K562 (cell line): Measurements from ENCODE around the gene GFI1B. TPM values are rescaled to one million over a fixed set of nuclear protein-coding genes. Genes with fewer than 3 reads are reported as not detected.

Experiments used
- ARID1B ChIP-seq: fragments of 450-650 bp; IDR thresholded peaks from 2 replicates; pipeline ENCODE4 v1.6.1; 2016; ENCODE audit warnings: antibody characterized with exemption, mild to moderate bottlenecking, inconsistent platforms
- ARNT ChIP-seq, 2 experiments: fragments of 450-650 bp; IDR thresholded peaks; 2 replicates each; pipeline ENCODE4 v1.6.1; 2016; ENCODE audit warnings: mild to moderate bottlenecking in 1 of 2
- BCOR ChIP-seq: fragments of 450-650 bp; IDR thresholded peaks from 2 replicates; pipeline ENCODE4 v1.6.1; 2016
- CBX2 ChIP-seq: fragments of 200-600 bp; sonication (generic); IDR thresholded peaks from one replicate; pipeline ENCODE4 v1.6.1; 2012; ENCODE audit warnings: mild to moderate bottlenecking, low read length, inconsistent platforms; ENCODE audit not compliant: insufficient read depth, poor library complexity, severe bottlenecking
- CBX5 ChIP-seq: IDR thresholded peaks from 2 replicates; pipeline ENCODE4 v1.6.1; 2014; ENCODE audit warnings: low read depth, borderline replicate concordance
- GABPB1 ChIP-seq: sonication (generic); formaldehyde crosslinking; IDR thresholded peaks from 2 replicates; pipeline ENCODE4 v1.8.0; 2022; ENCODE audit warnings: mild to moderate bottlenecking, missing genetic modification reagents
- GTF2A2 ChIP-seq: IDR thresholded peaks from 2 replicates; pipeline ENCODE4 v1.6.1; 2016; ENCODE audit warnings: mild to moderate bottlenecking, missing genetic modification characterization, missing compliant biosample characterization
- GTF2F1 ChIP-seq: IDR thresholded peaks from 2 replicates; pipeline ENCODE4 v1.6.1; 2011; ENCODE audit warnings: low read depth, low read length, improper control_type of control experiment
- HINFP ChIP-seq: fragments of 450-650 bp; conservative IDR thresholded peaks from 2 replicates; pipeline ENCODE4 v1.6.1; 2016; ENCODE audit warnings: missing genetic modification characterization, low read depth, mild to moderate bottlenecking, control low read depth, missing compliant biosample characterization
- HMG20A ChIP-seq: fragments of 450-650 bp; formaldehyde crosslinking; conservative IDR thresholded peaks from 2 replicates; pipeline ENCODE4 v1.4.0; 2020; ENCODE audit warnings: mild to moderate bottlenecking, mixed read lengths
- HMG20B ChIP-seq: fragments of 250-450 bp; sonication (Bioruptor Pico); IDR thresholded peaks from 2 replicates; pipeline ENCODE4 v1.5.0; 2021; ENCODE audit warnings: mild to moderate bottlenecking
- KAT7 ChIP-seq: sonication (generic); formaldehyde crosslinking; IDR thresholded peaks from 2 replicates; pipeline ENCODE4 v1.8.0; 2022; ENCODE audit warnings: missing genetic modification reagents, mild to moderate bottlenecking, borderline replicate concordance
- KHSRP ChIP-seq: fragments of 450-650 bp; IDR thresholded peaks from 2 replicates; pipeline ENCODE4 v1.6.1; 2017
- L3MBTL2 ChIP-seq: fragments of 450-650 bp; IDR thresholded peaks from 2 replicates; pipeline ENCODE4 v1.6.1; 2016; ENCODE audit warnings: mild to moderate bottlenecking, moderate library complexity
- MAX ChIP-seq: sonication (generic); formaldehyde crosslinking; IDR thresholded peaks from 2 replicates; pipeline ENCODE4 v1.9.0; 2022; ENCODE audit warnings: mild to moderate bottlenecking, missing genetic modification reagents
- MCM5 ChIP-seq: fragments of 450-650 bp; IDR thresholded peaks from 2 replicates; pipeline ENCODE4 v1.6.1; 2016; ENCODE audit warnings: low read depth
- MEIS2 ChIP-seq: fragments of 450-650 bp; IDR thresholded peaks from 2 replicates; pipeline ENCODE4 v1.6.1; 2014; ENCODE audit warnings: mild to moderate bottlenecking; ENCODE audit not compliant: partially characterized antibody
- MTA2 ChIP-seq: fragments of 450-650 bp; IDR thresholded peaks from 2 replicates; pipeline ENCODE4 v1.6.1; 2016; ENCODE audit warnings: low read depth
- NCOA2 ChIP-seq, 2 experiments: fragments of 450-650 bp; IDR thresholded peaks; 2 replicates each; pipeline ENCODE4 v1.6.1; 2018; ENCODE audit warnings: mild to moderate bottlenecking in 2 of 2, moderate library complexity in 1 of 2; ENCODE audit not compliant: partially characterized antibody in 2 of 2
- NUFIP1 ChIP-seq: fragments of 450-650 bp; IDR thresholded peaks from 2 replicates; pipeline ENCODE4 v1.6.1; 2018; ENCODE audit not compliant: partially characterized antibody
- POLR2H ChIP-seq: IDR thresholded peaks from 2 replicates; pipeline ENCODE4 v1.6.1; 2016; ENCODE audit warnings: missing genetic modification characterization, low read depth, mild to moderate bottlenecking, control low read depth, missing compliant biosample characterization, moderate library complexity
- RBFOX2 ChIP-seq: fragments of 200-400 bp; formaldehyde crosslinking; IDR thresholded peaks from 2 replicates; pipeline ENCODE4 v1.6.1; 2017; ENCODE audit warnings: low read depth, mild to moderate bottlenecking, low read length, moderate library complexity
- SAFB ChIP-seq: fragments of 200-400 bp; formaldehyde crosslinking; IDR thresholded peaks from 2 replicates; pipeline ENCODE4 v1.6.1; 2017; ENCODE audit warnings: low read depth, low read length, borderline replicate concordance
- TOE1 ChIP-seq, 2 experiments: fragments of 450-650 bp in 1 of 2; sonication (generic) in 1 of 2; formaldehyde crosslinking in 1 of 2; IDR thresholded peaks; 2 replicates each; pipeline versions ENCODE4 v1.7.1 to v1.8.0; 2016 to 2022; ENCODE audit warnings: borderline replicate concordance in 2 of 2, mild to moderate bottlenecking in 2 of 2, antibody characterized with exemption in 1 of 2, inconsistent platforms in 1 of 2, low read depth in 1 of 2, missing genetic modification reagents in 1 of 2, moderate library complexity in 1 of 2
- TRIM28 ChIP-seq: fragments of 450-650 bp; IDR thresholded peaks from 2 replicates; pipeline ENCODE4 v1.6.1; 2017
- ZC3H4 ChIP-seq: sonication (generic); formaldehyde crosslinking; IDR thresholded peaks from 2 replicates; pipeline ENCODE4 v1.9.0; 2021; ENCODE audit warnings: missing genetic modification reagents, borderline replicate concordance
- ZEB2 ChIP-seq: fragments of 450-650 bp; IDR thresholded peaks from 2 replicates; pipeline ENCODE4 v1.6.1; 2016
- ZNF140 ChIP-seq: fragments of 250-450 bp; sonication (Bioruptor Pico); IDR thresholded peaks from 2 replicates; pipeline ENCODE4 v1.8.0; 2021; ENCODE audit warnings: moderate library complexity, mild to moderate bottlenecking, inconsistent platforms
- ZNF197 ChIP-seq: fragments of 200-800 bp; sonication (Bioruptor generic); IDR thresholded peaks from 2 replicates; pipeline ENCODE4 v1.6.1; 2016; ENCODE audit warnings: low read depth, missing genetic modification characterization, missing compliant biosample characterization
- ZNF668 ChIP-seq: fragments of 250-450 bp; sonication (Bioruptor Pico); IDR thresholded peaks from 2 replicates; pipeline ENCODE4 v1.8.0; 2022; ENCODE audit warnings: mild to moderate bottlenecking, inconsistent platforms
- ZNF740 ChIP-seq, 3 experiments: fragments of 200-800 bp in 1 of 3; sonication (Bioruptor generic) in 1 of 3; sonication (generic) in 1 of 3; formaldehyde crosslinking in 1 of 3; IDR thresholded peaks; 2 replicates each; pipeline versions ENCODE4 v1.6.1 to v1.8.0; 2016 to 2022; ENCODE audit warnings: mild to moderate bottlenecking in 2 of 3, missing compliant biosample characterization in 2 of 3, missing genetic modification characterization in 2 of 3, missing genetic modification reagents in 1 of 3
- polyA plus RNA-seq, 8 experiments: library from polyadenylated mRNA; depleted of rRNA in 4 of 8; stranded (reverse) in 5 of 8; unstranded in 3 of 8; fragments of >200 nt; fragmentation: Nextera tagmentation in 2 of 8; fragmentation: Illumina TruSeq in 1 of 8; extraction: Ambion mirVana in 2 of 8; extraction: Trizol in 1 of 8; gene quantifications; 2 replicates each; pipeline versions ENCODE4 v1.2.1 to v1.2.3, GENCODE V29; 2011 to 2014; ENCODE audit warnings: inconsistent platforms in 1 of 8, missing spikeins in 1 of 8
- total RNA-seq, 7 experiments: library from RNA; depleted of rRNA in 6 of 7; stranded (reverse); fragments of >200 nt in 6 of 7; fragmentation: Illumina TruSeq in 2 of 7; extraction: Trizol in 2 of 7; gene quantifications; 2 replicates each; pipeline versions ENCODE4 v1.2.1 to v1.2.3, GENCODE V29; 2011 to 2021; ENCODE audit warnings: low replicate concordance in 1 of 7

The GFI1B gene
- total and polyA plus RNA-seq, 9 of the 15 experiments (the other 6 are each of a cell fraction or from before 2014, with no cell fraction given): 8.0 to 75.7 (median 34.5) TPM

- TF ChIP-seq GTF2F1 (no peak), ZEB2 (no peak), ARID1B (no peak), KHSRP (0 out of 2 replicates have a peak, but pooled peaks have one; percentile 48), MAX (CRISPR knock-in tag) (no peak), MCM5 (no peak), ZNF140 (no peak), CBX2 (no peak), TOE1 (IDR thresholded peaks at IDR 0.05; ENCODE audit: borderline replicate concordance) (peak; percentile 41; the same call in 1 of the 2 replicates), TOE1 (CRISPR knock-in tag; IDR thresholded peaks at IDR 0.05; ENCODE audit: borderline replicate concordance, low read depth) (no peak), HMG20A (no peak), KAT7 (0 out of 2 replicates have a peak, but pooled peaks have one; percentile 32), POLR2H (no peak), SAFB (no peak), ARNT (IDR thresholded peaks at IDR 0.05) (peak; percentile 23 to 74; a peak in 1 of 4 replicates), ZNF740 (CRISPR knock-in tag; IDR thresholded peaks at IDR 0.05) (no peak), ZNF740 (tag; IDR thresholded peaks at IDR 0.05) (no peak), GABPB1 (CRISPR knock-in tag) (no peak), MTA2 (peak; percentile 39; the same call in 1 of the 2 replicates), L3MBTL2 (no peak), RBFOX2 (no peak), NUFIP1 (no peak), HMG20B (CRISPR knock-in tag) (no peak), CBX5 (no peak), GTF2A2 (tag) (no peak), TRIM28 (no peak), BCOR (no peak; the same call in 1 of the 2 replicates), ZNF197 (CRISPR knock-in tag) (no peak), ZC3H4 (CRISPR knock-in tag) (no peak), HINFP (tag) (peak; percentile 82), ZNF668 (CRISPR knock-in tag) (no peak), NCOA2 (IDR thresholded peaks at IDR 0.05; ENCODE audit: partially characterized antibody in 2 of 2) (no peak), MEIS2 (no peak)
These were observed 413 bp upstream of the GFI1B start (continued) for GRCh38 chr9:132978112-132978450.
